ENCODE data around the gene CNTNAP2.
A peak's percentile ranks its signal among the peaks of the same experiment; 100 is the strongest.

- no peak for TF ChIP-seq CTCF (IDR thresholded peaks at IDR 0.05; ENCODE audit: control extremely low read depth in 1 of 3, insufficient read depth in 1 of 3, low read depth in 1 of 3, low read length in 3 of 3)
- peak; percentile 40; the same call in 1 of the 2 replicates for TF ChIP-seq MAX (IDR thresholded peaks at IDR 0.05)
- TF ChIP-seq TBP (IDR thresholded peaks at IDR 0.05; ENCODE audit: low read depth, low read length): no peak
- TF ChIP-seq RAD21 (IDR thresholded peaks at IDR 0.05 in 1 of 2, conservative IDR thresholded peaks at IDR 0.05 in 1 of 2; ENCODE audit: low read depth in 2 of 2, low read length in 2 of 2): no peak
- TF ChIP-seq HDAC2 (IDR thresholded peaks at IDR 0.05; ENCODE audit: borderline replicate concordance in 1 of 2, low read depth in 2 of 2, low read length in 2 of 2): peak in 1 of 2 experiments; percentile 86; a peak in 1 of 4 replicates
- peak in 1 of 2 experiments; percentile 95; a peak in 2 of 3 replicates for TF ChIP-seq EP300 (IDR thresholded peaks at IDR 0.05; ENCODE audit: borderline replicate concordance in 1 of 2, low read depth in 2 of 2, low read length in 2 of 2)
- no peak for TF ChIP-seq TAF1 (IDR thresholded peaks at IDR 0.05; ENCODE audit: low read depth, low read length)
- no peak for TF ChIP-seq RXRA (IDR thresholded peaks at IDR 0.05; ENCODE audit: insufficient read depth, low read depth, low read length)
- TF ChIP-seq POLR2AphosphoS5 (IDR thresholded peaks at IDR 0.05; ENCODE audit: low read depth, low read length): no peak
- no peak for TF ChIP-seq YY1 (IDR thresholded peaks at IDR 0.05; ENCODE audit: low read depth, low read length)
- no peak for TF ChIP-seq POLR2A (IDR thresholded peaks at IDR 0.05; ENCODE audit: control extremely low read depth in 1 of 2, low read depth in 2 of 2, low read length in 2 of 2)
- TF ChIP-seq SIRT6 (IDR thresholded peaks at IDR 0.05; ENCODE audit: low read length): no peak
These were observed 1904.1 kb downstream of the CNTNAP2 start for GRCh38 chr7:148020679-148021078.
